HCT116 (cell line): ENCODE results near the gene KCND3.

Source experiments
- CBX3 ChIP-seq: IDR thresholded peaks from 2 replicates; pipeline ENCODE4 v1.6.1; 2012; ENCODE audit warnings: low read depth
- CTCF ChIP-seq, 3 experiments: fragments of 200-600 bp in 1 of 3; sonication (generic) in 1 of 3; IDR thresholded peaks in 2 of 3; conservative IDR thresholded peaks in 1 of 3; 2 replicates each; pipeline ENCODE4 v1.5.1; 2012 to 2017; ENCODE audit warnings: low read depth in 2 of 3, low read length in 2 of 3, antibody characterized with exemption in 1 of 3, borderline replicate concordance in 1 of 3, control low read depth in 1 of 3, mild to moderate bottlenecking in 1 of 3, mixed read lengths in 1 of 3, mixed run types in 1 of 3, moderate library complexity in 1 of 3; ENCODE audit not compliant: insufficient read depth in 1 of 3
- POLR2A ChIP-seq: IDR thresholded peaks from 2 replicates; pipeline ENCODE4 v1.7.0; 2011; ENCODE audit warnings: borderline replicate concordance; ENCODE audit not compliant: insufficient read depth, insufficient read length; ENCODE audit errors: extremely low read depth
- POLR2AphosphoS5 ChIP-seq: IDR thresholded peaks from 2 replicates; pipeline ENCODE4 v1.6.1; 2011; ENCODE audit warnings: mild to moderate bottlenecking, low read depth, low read length, moderate library complexity
- RAD21 ChIP-seq: IDR thresholded peaks from 2 replicates; pipeline ENCODE4 v1.6.1; 2012; ENCODE audit warnings: low read depth, mild to moderate bottlenecking
- SRF ChIP-seq: IDR thresholded peaks from 2 replicates; pipeline ENCODE4 v1.6.1; 2012; ENCODE audit warnings: low read depth

- TF ChIP-seq CBX3 (no peak), SRF (no peak), CTCF (IDR thresholded peaks at IDR 0.05 in 2 of 3, conservative IDR thresholded peaks at IDR 0.05 in 1 of 3; ENCODE audit: borderline replicate concordance in 1 of 3, insufficient read depth in 1 of 3, low read depth in 2 of 3, low read length in 2 of 3) (no peak), POLR2A (no peak), POLR2AphosphoS5 (no peak), RAD21 (no peak)
Measured at GRCh38 chr1:111754984-111755330, 234.5 kb downstream of the KCND3 start.
